Activated CD4-positive, alpha-beta T cell treated with anti-CD3 and anti-CD28 coated beads, Interleukin-2, amount 50 U/mL, for 24 hours (primary cell): ENCODE results near the gene TXK.

Experiments
- DNase-seq, 2 donors: peaks; one replicate each; pipeline ENCODE4 v3.0.0-alpha.2; 2020; ENCODE audit warnings: low read depth in 1 of 2, low spot score in 1 of 2

TXK gene

DNA sequence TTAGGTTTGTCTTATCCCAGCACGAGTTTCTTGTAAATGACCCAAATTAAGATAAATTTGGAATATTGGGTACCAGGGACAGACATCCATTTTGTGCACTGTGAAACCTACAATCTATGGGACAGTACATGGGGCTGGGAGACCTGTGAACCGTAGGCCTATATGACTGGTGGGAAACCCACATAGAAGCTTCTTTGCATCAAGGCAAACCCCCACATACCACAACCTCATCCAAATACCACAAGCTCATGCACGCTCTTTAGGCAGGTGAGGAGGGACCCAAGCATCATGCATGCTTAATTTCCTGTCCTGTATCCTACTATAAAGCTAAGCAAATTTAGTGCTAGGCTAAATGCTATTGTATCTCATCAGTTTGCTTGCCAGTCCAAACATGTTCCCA, 69.7 kb downstream of the TXK start:
- DNase-seq: no peak

DNA sequence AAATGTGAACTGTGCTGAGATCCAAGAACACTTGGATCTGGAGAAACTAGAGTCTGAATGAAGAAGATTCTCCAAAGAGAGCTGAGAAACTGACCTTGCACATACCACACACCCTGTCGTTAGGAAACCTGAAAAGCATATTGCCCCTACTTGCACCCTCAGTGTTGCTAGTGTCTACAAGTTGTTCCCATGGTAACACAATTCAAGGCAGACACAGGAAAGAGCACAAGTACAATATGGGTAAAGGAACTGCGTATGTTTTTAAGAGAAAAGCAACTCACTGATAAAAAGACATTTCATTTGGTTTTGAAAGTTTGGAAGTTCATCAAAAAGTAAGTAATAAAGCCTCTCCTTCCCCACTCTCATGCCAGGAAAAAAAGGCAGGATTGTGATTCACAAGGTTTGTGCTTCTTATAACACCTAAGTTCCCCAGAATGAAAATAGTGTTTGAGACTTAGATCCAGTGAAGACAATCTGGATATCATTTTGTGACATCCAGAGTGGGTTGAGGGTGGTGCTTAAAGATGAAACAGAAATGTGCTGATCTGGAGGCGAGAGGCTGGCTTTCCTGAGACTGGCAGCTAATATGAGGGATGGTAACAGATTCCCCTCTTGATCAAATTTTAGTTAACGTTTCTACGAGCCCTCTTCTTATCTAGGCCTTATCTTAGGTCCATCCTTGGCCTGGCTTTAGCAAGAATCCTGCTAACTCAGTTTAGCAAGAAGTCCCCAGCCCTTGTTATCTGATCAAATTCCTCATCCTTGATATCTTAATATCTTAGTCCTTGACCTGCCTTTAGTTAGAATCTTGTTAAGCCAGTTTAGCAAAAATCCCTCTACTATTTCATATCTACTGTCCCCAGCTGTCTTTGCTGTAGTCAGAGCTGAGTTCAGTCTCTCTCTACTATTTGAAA, 75.2 kb downstream of the TXK start:
- DNase-seq: no peak

DNA sequence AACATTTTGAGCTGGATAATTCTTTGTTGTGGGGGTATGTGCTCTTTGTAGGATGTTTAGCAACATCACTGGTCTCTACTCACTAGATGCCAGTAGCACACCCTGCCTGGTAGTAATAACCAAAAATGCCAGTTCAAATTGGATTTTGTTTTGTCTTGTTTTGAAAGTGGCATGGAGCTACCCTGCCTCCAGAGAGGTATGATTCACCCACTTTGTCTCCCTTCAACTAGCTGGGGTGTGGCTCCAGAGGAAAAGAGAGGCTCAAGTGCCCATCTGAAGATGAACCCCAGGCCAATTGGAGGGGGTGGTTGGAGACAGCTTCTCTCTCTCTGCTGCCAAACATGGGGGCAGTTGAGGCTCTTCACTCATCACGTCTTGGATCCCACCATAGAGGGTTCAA, 83.0 kb downstream of the TXK start:
- DNase-seq: no peak

DNA sequence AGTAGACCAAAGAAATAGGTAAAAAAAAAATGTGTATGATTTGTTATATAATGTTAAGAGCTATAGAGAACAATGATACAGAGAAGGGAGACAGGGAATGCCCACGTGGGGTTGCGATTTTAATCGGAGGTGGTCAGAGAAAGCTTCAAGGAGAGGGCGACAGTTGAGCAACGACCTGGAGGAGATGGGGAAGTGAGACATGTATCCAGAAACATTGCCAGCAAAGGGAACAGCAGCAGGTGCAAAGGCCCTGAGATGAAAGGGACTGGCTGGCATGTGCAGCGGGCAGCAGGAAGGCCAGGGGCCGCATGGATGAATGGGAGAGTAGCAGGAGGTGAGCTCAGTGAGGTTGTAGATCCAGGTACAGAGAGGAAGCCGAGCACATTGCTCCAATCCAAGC, 84.6 kb downstream of the TXK start:
- DNase-seq: no peak

DNA sequence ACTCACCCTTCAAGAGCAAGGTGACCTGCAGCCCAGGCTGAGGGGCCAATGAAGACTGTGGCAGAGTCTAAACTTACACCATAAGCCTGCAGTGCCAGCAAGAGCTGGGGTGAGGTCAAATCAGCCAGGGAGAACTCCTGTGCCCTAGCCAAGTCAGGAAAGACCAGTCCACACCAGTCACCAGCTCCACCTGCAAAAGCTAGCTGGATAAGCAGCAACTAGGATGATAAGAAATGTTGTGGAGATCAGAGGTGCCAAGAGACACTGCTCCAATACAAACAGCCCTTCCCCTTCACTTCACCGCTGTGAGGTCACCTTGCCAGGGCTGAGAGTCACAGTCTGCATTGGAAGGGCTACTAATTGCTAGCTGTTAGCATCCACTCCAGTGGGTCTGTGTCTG, 86.2 kb downstream of the TXK start:
- no peak for DNase-seq

DNA sequence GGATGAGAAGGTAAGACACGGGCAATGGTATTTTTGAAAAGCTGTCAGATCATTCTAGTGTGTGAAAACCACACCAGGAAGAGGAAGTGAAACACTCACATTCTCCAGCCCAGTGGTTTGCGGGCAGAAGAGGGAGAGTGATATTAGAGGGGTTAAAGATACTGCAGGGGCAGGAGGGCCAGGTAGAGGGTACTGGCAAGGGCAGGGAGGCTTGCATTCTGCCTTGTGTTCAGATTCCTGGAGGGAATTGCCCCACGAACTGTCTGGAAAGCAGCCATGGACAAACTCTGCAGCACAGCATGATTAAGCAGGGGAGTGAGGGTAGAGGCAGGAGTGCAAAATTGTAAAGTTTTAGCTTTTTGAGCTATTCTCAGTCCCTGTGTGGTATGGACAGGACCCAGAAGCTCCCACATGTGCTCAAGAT, 86.6 kb downstream of the TXK start:
- DNase-seq: peak; percentile 26 to 77

DNA sequence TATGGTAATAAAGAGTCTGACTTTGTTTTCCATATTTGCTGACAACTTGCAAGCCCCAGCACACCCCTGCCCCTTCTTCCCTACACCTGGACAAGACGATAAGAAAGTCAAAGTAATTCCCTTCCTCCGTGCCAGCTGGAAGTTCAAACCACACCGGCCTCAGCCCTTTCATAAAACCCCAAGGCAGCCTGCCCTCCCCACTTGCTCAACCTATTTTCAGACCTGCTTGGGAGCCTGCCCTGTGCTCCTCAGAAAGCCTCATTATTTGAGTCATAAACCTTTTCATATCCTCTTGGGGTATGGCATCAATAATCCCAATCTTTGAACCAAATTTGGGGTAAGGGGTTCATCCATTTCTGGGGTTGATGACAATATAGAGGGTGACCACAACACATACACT, 88.0 kb downstream of the TXK start:
- DNase-seq: no peak

DNA sequence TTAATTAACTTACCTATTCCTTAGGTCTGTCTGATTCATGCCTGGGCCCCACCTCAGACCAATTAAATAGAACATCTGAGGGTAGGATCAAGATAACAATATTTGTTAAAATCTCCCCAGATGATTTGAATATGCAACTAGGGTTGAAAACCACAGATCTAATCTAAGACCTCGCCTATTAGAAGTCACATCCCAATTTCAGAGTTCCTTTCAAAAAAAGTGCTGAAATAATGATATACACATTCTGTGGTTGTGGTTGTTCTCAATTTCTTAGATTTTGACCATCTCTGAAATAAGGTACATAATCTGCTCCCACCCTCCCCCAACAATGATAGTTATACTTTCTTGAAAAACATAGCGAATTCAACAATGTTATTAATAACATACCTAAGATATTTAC, 89.8 kb downstream of the TXK start:
- DNase-seq: no peak

DNA sequence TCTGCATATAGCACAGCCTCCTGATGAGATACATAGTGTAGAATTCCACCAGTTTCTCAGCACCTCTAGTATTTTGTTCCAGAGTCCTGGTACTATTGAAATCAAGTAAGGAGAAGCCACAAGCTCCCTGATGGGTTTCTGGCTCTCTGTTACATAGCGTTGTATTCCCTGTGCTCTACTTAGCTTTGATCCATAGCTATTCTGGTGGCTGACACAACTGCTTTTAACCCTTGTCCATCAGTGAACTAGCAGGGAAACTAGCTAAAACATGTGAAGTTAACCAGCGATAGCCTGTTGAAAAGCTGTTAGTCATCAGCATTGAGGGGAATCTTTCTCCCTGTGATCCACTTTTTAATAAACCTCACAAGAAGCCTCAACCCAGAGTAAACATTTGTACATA, 90.5 kb downstream of the TXK start:
- DNase-seq: no peak

DNA sequence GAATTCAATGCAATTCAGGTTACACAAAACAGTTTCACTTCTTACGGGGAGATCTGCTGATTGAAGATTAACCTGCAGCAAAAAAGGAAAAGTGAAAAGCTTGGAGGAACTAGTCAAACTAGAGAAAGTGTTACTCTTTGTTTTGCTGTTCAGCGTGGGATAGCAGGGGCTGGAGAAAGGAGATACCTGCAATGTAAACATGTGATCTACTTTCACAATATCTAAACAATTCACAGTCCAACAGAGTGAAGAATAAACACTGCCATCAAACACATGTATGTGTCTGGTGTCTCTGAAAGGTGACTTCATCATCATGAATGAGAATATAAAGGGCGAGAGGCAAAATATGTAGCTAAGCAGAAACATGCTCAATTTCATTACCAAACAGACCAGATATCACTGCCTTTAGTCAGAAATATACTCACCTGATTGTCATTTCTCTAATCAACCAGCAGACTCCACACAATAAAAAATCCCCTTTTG, 91.0 kb downstream of the TXK start:
- no peak for DNase-seq

DNA sequence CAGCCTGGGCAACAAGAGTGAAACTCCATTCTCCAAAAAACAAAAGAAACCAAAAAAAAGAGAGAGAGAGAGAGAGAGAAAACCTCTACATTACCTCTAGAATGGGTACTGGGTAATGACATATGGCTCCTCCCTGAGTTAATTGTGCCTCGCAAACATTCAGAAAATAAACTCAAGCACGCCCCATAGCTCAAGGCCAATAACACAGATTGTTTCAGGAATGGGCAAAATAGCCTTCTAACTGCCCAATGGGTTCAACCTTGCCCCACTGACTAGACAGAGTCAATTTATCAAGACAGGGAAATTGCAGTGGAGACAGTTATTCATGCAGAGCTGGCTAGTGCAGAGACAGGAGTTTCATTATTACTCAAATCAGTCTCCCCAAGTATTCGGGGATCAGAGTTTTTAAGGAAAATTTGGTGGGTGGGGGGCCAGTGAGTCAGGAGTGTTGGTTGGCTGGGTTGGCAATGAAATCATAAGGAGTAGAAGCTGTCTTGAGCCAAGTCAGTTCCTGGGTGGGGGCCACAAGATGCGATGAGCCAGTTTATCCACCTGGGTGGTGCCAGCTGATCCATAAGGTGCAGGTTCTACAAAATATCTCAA, 92.4 kb downstream of the TXK start:
- DNase-seq: peak in 1 of 2 donors; percentile 47

DNA sequence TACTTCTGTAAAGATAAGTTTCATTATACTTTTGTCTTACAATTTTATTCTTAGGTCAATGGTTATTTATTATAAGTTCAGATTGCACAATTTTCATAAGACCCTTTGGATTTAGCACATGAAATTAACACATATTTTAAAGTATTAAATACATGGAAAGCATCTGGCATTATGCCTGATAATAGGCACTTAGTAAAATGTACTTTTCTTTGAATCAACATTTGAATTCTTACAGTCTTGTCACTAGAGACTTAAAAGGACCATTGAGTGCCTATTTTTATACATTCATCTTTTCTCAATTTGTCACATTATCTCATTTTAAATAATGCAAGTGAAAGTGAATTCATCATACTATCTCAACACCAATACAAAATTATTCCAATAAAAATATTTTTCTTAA, 94.5 kb downstream of the TXK start:
- no peak for DNase-seq

DNA sequence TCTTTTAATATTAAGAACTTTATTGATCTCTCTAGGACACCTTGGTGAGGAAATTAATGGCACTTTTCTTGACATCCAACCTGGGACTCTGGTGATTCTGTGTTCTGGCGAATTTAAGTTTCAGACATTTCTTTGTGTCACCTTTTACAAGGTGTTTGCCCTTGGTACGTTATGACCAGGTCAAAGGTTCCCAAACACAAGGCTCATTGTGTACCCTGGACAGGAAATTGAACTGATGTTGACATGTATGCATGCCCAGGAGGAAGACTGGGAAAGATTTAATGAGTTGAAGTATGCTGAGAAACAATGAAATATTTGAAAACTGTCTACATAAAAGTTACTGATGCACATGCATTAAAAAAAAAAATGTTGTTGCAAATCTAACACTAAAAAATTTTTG, 95.4 kb downstream of the TXK start:
- DNase-seq: no peak

DNA sequence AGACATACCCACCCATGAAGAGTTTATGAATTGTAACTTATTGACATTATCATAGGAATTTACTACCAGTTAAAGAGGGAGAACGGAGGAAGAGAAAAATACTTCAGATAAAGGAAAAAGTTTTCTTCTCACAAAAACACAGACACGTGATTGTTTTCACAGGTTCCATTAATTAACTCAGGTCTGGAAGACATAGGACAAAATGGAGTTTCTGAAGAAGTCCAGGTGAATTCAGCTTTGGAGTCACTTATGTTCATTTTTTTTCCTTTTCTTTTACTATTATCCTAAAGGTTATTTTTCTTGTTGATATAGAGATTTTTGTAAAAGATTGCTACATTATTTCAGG, 97.0 kb downstream of the TXK start:
- no peak for DNase-seq

DNA sequence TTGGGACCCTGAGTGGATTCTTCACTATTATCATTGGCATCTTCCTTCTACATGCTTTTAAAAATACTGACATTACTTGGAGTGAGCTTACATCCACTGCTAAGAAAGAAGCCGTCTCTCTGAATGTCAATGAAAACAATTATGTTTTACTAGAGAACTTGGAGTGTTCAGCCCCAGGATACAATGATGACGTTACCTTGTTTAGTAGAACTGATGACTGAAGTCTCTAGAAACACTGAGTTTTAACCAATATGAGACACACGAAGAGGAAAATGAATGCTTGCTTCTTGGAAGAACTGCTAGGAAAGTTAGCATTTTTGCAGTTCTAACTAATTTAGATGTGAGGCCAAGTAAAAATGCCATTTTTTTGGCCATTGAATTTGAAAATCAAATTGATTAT, 98.1 kb downstream of the TXK start:
- no peak for DNase-seq

DNA sequence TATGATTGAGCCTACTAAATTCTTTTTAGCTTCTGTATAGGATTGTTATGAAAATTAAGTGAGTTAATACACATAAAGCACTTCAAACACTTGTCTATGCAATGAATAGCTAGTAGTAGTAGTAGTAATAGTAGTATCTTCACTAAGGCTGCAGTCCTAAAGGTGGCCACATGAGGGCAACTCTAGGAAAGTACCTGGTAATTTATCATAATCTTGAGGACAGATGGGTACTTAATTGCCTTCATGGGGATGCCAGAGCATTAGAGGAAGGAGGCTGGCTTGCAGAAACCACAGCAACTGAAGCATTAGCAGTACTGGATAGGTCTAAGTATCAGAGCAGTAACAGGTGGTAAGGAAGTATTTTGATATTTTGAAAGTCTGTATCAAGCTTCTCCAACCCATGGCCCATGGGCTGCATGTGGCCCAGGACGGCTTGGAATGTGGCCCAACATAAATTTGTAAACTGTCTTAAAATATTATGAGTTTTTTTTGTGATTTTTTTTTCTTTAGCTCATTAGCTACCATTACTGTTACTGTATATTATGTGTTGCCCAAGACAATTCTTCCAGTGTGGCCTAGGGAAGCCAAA, 100.1 kb downstream of the TXK start:
- DNase-seq: peak; percentile 20 to 46

DNA sequence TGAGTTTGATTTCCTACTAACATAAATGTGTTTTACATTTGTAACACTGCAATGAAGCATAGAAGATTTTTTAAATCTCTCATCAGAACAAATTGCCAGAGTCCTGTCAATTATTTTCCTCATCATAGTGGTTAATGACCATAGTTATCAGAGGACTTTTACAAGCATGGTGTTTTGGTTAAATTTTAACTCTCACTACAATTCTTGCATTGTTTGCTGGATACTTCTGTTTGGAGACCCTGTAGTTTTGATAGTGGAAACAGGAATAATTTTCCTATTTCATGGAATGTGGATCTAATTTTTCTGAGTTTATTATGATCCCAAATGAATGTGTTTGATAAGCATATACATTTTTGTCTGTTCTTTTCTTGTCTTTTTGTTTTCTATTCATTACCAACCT, 100.6 kb downstream of the TXK start:
- no peak for DNase-seq

DNA sequence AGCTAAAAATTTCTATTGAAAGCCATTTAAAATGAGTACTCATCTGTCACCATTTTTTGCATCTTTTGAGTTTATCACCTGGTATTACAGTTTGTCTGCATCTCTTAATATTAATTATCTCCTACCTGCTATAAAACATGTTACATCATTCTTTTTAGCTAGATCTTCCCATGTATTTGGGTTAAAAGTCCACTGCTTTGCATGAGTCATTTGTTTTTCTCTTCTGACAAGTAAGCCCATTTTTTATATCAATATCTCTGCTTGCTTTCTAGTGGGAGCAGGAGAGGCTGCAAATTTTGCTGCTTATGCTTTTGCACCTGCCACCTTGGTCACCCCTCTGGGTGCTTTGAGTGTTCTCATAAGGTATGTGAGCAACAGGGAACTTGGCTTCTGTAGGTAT, 101.3 kb downstream of the TXK start:
- no peak for DNase-seq

DNA sequence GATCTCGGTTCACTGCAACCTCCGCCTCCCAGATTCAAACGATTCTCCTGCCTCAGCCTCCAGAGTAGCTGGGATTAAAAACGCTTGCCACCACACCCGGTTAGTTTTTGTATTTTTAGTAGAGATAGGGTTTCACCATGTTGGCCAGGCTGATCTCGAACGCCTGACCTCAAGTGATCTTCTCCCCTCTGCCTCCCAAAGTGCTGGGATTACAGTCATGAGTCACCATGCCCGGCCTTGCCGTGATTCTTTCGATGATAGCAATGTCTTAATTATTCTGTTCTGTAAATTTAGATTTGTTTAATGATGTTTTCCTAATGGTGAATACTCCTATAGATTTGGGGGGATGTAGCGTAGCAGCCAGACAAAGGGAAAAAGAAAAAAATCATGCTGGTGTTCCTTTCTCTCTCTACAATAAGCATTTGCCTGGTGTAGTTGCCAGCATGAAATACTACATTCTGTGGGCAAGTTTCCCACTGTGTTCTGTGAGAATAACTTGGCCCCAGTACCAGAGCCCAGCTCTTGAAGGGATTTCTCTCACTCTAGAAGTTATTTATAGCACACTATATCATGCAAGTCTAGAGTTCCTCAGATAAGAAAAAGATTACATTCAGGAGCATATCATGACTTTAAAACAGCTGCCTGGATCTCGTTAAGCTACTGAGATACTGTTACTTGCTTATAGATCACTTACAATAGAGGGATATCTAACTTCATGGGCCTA, 102.1 kb downstream of the TXK start:
- DNase-seq: no peak

DNA sequence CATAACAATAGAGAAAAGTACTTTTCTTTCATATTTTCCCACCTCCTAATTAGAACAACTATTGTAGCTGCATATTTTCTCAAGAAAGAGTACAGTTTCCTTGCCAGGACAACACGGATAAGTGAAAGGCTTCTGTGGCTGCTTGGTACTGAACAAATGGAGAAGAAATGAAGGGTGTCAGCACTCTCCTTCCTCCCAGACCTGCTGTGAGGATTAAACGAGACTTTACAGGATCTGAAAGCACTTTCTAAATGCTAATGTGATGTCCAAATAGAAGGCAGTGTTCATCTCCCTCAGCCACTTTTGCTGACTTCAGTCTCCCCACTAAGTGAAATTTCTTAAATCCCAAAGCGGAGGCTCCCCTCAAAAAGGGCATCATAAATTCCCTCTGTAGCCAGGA, 103.6 kb downstream of the TXK start:
- no peak for DNase-seq

DNA sequence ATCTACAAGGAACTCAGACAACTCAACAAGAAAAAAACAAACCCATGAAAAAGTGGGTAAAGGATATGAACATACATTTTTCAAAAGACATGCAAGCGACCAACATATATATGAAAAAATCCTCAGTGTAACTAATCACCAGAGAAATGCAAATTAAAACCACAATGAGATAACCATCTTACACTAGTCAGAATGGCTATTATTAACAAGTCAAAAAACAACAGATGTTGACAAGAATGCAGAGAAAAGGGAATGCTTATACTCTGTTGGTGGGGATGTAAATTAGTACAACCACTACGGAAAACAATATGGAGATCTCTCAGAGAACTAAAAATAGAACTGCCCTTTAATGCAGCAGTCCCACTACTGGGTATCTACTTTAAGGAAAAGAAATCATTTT, 105.4 kb downstream of the TXK start:
- DNase-seq: no peak

DNA sequence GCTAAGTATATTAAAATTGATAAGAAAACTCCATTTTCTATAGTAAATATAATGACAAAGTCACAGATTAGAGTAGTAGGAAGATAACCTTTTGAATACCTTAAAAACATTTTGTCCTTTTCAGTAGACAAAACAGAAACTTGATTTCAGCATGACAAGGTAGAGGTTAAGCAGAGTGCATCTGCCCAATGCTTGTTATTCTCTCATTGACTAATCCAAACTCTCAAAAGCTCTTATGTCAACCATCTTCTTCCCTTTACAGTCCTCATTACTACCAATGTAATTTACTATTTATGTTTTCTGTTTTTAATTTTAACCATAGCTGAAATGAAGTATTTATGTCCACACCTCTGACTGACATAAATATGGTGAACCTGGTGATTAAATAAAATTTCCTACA, 106.4 kb downstream of the TXK start:
- DNase-seq: no peak
